Gastroesophageal sphincter (tissue), 4 donors: ENCODE results near the gene PRM1. TPM values are rescaled to one million over a fixed set of nuclear protein-coding genes. Genes with fewer than 3 reads are reported as not detected.

Experiments
- ATAC-seq: fragments of 150-250 bp; one replicate; pipeline ENCODE4 v1.9.1; 2016; ENCODE audit warnings: mild to moderate bottlenecking, moderate library complexity
- H3K27ac ChIP-seq, 4 donors: fragments of 200-600 bp; sonication (generic) in 3 of 4; 1 replicate in 3 of 4; 2 replicates in 1 of 4; pipeline ENCODE4 v1.5.1; 2016 to 2019
- H3K27me3 ChIP-seq: fragments of 200-600 bp; sonication (generic); one replicate; pipeline ENCODE4 v1.5.1; 2019
- H3K36me3 ChIP-seq, 2 donors: fragments of 200-600 bp; sonication (generic); one replicate each; pipeline ENCODE4 v1.5.1; 2019; ENCODE audit warnings: control low read depth in 1 of 2
- H3K4me1 ChIP-seq, 3 donors: fragments of 200-600 bp; sonication (generic); 1 replicate in 2 of 3; 2 replicates in 1 of 3; pipeline ENCODE4 v1.5.1; 2016 to 2019; ENCODE audit warnings: control low read depth in 2 of 3
- H3K4me3 ChIP-seq, 2 donors: fragments of 200-600 bp; sonication (generic); one replicate each; pipeline ENCODE4 v1.5.1; 2019; ENCODE audit warnings: mild to moderate bottlenecking in 1 of 2, moderate library complexity in 1 of 2
- H3K9me3 ChIP-seq, 3 donors: fragments of 200-600 bp; sonication (generic); one replicate each; pipeline ENCODE4 v1.5.1; 2017 to 2019; ENCODE audit warnings: control low read depth in 2 of 3
- EP300 ChIP-seq: sonication (generic); formaldehyde crosslinking; IDR thresholded peaks from one replicate; pipeline ENCODE4 v1.6.1; 2017; ENCODE audit warnings: antibody characterized with exemption, mild to moderate bottlenecking
- POLR2A ChIP-seq, 2 donors: fragments of 450-650 bp; IDR thresholded peaks; one replicate each; pipeline ENCODE4 v1.6.1; 2017; ENCODE audit warnings: antibody characterized with exemption in 2 of 2, mild to moderate bottlenecking in 2 of 2, moderate library complexity in 1 of 2
- POLR2AphosphoS5 ChIP-seq: sonication (generic); formaldehyde crosslinking; IDR thresholded peaks from one replicate; pipeline ENCODE4 v1.6.1; 2017; ENCODE audit warnings: antibody characterized with exemption
- WGBS, 2 donors: methylation state at CpG; one replicate each; pipeline ENCODE4 v1.1.5; 2018; ENCODE audit warnings: low coverage in 1 of 2; 5-methylcytosine and 5-hydroxymethylcytosine counted together
- total RNA-seq, 4 donors: library from RNA; depleted of rRNA; stranded (reverse); fragments of >200 nt; gene quantifications; one replicate each; pipeline ENCODE4 v1.1.0, GENCODE V29; 2016
- TF ChIP-seq, protein P1 (sequence below), 4 experiments: fragments of 200-600 bp in 2 of 4; fragments of 450-650 bp in 2 of 4; sonication (generic) in 1 of 4; IDR thresholded peaks; one replicate each; pipeline ENCODE4 v1.5.1; 2017 to 2019; ENCODE audit warnings: antibody characterized with exemption in 4 of 4, mild to moderate bottlenecking in 2 of 4, moderate library complexity in 2 of 4

PRM1 gene
- total RNA-seq, 4 donors from 2014 or later = not detected

DNA sequence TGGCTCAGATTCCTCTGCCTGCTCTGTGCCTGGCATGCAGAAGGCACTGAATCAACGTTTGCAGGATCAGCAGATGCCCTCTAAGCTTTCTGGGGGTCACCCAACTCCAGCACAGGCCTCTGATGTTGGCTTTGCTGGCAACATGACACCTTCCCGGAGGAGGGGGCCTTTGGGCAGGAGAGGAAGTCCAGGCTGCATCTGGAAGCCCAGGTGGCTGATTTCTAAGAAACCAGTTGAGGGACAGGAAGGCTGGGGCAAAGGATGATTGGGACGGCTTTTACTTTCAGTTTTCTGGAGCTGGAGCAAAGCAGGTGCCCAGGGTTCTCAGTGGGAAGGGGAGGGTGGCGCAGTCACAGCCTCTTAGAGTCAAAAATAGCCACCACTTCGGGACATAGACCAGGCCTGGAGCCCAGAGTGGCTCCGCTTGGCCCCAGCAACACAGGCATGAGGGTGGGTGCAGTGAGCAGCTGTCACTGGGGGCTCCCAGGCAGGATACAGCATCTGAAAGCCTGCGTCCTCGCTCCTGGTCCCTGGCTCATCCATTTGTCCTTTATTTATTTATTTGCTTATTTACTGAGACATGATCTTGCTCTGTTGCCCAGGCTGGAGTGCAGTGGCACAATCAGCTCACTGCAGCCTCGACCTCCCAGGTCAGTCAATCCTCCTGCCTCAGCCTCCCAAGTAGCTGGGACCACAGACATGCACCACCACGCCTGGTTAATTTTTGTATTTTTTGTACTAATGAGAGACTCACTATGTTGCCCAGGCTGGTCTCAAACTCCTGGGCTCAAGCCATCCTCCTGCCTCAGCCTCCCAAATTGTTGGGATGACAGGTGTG, 40.3 kb downstream of the PRM1 start:
- TF ChIP-seq, protein P1, sequence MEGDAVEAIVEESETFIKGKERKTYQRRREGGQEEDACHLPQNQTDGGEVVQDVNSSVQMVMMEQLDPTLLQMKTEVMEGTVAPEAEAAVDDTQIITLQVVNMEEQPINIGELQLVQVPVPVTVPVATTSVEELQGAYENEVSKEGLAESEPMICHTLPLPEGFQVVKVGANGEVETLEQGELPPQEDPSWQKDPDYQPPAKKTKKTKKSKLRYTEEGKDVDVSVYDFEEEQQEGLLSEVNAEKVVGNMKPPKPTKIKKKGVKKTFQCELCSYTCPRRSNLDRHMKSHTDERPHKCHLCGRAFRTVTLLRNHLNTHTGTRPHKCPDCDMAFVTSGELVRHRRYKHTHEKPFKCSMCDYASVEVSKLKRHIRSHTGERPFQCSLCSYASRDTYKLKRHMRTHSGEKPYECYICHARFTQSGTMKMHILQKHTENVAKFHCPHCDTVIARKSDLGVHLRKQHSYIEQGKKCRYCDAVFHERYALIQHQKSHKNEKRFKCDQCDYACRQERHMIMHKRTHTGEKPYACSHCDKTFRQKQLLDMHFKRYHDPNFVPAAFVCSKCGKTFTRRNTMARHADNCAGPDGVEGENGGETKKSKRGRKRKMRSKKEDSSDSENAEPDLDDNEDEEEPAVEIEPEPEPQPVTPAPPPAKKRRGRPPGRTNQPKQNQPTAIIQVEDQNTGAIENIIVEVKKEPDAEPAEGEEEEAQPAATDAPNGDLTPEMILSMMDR (IDR thresholded peaks at IDR 0.05) = no peak
- TF ChIP-seq POLR2AphosphoS5 = no peak
- TF ChIP-seq POLR2A (IDR thresholded peaks at IDR 0.05) = no peak
- TF ChIP-seq EP300 = no peak
- no peak for ATAC-seq
- Histone ChIP-seq H3K4me1 (no peaks in the 10 kb centered on the region), H3K27ac (no peak overlapping the region), H3K9me3 (no peaks in the 10 kb centered on the region), H3K36me3 (no peaks in the 10 kb centered on the region), H3K4me3 (no peak overlapping the region), H3K27me3 (no peaks in the 10 kb centered on the region)
- 87 to 89% methylated on average over 3 to 4 of the region's 10 CpGs for WGBS, 2 donors

DNA sequence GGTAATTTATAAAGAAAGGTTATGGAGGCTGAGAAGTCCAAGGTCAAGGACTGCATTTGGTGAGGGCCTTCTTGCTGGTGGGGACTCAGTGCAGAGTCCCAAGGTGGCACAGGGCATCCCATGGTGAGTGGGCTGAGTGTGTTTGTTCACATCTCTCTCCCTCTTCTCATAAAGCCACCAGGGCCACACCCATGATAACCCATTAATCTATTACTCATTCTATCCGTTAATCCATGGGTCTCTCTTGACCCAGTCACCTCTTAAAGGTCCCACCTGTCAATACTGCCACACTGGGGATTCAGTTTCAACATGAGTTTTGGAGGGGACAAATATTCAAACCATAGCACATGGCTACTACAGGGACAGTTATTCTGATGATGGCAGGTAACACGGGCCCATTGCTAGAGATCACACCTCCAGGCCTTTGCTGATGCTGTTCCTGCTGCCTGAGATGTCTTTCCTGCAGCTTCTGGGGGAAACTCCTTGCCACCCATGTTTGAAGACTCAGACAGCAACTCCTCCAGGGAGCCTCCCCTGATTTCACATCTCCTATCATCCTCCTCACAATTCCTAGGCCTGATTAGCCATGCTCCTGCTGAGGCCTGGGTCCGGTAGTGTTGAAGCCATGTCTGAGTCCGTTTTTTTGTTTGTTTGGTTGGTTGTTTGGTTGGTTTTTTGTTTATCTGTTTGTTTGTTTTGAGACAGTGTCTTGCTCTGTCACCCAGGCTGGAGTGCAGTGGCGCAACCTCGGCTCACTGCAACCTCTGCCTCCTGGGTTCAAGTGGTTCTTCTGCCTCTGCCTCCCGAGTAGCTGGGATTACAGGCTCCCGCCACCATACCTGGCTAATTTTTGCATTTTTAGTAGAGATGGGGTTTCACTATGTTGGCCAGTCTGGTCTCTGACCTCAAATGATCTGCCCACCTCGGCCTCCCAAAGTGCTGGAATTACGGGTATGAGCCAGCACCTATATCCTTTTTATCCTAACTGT, 41.2 kb downstream of the PRM1 start:
- Histone ChIP-seq H3K4me3 (no peak overlapping the region), H3K27me3 (no peaks in the 10 kb centered on the region), H3K27ac (no peak overlapping the region), H3K9me3 (no peaks in the 10 kb centered on the region), H3K4me1 (no peaks in the 10 kb centered on the region), H3K36me3 (no peaks in the 10 kb centered on the region)
- 76 to 80% methylated on average over 4 to 6 of the region's 10 CpGs for WGBS, 2 donors
- ATAC-seq = no peak
- TF ChIP-seq EP300 (no peak), POLR2AphosphoS5 (no peak), POLR2A (IDR thresholded peaks at IDR 0.05) (no peak)
- TF ChIP-seq, protein P1 (IDR thresholded peaks at IDR 0.05) = no peak

DNA sequence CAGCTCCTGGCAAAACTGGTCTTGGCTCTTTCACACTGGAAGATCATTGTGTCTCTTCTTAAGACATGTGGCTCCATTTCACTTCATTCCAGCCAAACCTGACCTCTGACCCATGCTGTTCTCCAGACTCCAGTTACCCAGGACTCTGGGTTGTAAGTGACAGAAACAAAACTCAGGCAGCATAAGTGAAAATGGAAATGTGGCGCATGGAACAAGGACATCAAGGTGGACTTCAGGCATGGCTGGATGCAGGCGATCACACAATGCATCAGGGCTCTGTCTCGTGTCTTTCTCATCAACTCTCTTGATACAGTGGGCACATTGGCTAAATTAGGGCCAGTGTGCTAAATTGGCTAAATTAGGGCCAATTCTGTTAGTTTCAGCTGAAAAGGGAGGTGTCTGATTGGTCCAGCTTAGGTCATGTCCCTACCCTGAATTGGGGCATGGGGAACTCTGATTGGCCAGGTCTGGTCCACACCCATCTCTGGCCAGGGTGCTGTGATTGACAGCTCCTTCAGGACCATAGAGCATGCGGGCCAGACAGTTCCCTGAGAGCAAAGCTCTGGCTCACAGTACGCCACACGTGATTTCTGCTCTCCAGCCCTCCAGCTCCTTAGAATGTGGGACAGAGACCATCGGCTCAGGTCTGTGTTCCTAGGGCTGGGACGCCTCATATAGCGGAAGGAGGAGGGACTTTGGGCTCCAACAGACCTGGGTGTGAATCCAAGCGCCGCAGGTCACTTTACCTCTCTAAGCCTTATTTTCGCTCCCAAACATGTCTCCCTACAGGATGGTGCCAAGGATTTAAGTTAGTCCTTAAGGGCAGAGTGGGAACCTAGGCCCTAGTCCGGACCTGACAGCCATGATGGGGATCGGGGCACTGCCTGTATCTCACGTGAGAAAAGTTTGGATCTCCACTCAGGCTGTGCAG, 42.6 kb downstream of the PRM1 start:
- H3K9me3 ChIP-seq = no peaks in the 10 kb centered on the region
- no peak overlapping the region for H3K4me3 ChIP-seq
- no peak overlapping the region for H3K27ac ChIP-seq
- WGBS, 2 donors = 94 to 95% methylated on average over 3 to 13 of the region's 15 CpGs
- no peaks in the 10 kb centered on the region for H3K27me3 ChIP-seq
- no peaks in the 10 kb centered on the region for H3K4me1 ChIP-seq
- H3K36me3 ChIP-seq = no peaks in the 10 kb centered on the region
- no peak for TF ChIP-seq POLR2A (IDR thresholded peaks at IDR 0.05)
- TF ChIP-seq, protein P1 (IDR thresholded peaks at IDR 0.05) = no peak
- TF ChIP-seq POLR2AphosphoS5 = no peak
- no peak for TF ChIP-seq EP300
- ATAC-seq = no peak

DNA sequence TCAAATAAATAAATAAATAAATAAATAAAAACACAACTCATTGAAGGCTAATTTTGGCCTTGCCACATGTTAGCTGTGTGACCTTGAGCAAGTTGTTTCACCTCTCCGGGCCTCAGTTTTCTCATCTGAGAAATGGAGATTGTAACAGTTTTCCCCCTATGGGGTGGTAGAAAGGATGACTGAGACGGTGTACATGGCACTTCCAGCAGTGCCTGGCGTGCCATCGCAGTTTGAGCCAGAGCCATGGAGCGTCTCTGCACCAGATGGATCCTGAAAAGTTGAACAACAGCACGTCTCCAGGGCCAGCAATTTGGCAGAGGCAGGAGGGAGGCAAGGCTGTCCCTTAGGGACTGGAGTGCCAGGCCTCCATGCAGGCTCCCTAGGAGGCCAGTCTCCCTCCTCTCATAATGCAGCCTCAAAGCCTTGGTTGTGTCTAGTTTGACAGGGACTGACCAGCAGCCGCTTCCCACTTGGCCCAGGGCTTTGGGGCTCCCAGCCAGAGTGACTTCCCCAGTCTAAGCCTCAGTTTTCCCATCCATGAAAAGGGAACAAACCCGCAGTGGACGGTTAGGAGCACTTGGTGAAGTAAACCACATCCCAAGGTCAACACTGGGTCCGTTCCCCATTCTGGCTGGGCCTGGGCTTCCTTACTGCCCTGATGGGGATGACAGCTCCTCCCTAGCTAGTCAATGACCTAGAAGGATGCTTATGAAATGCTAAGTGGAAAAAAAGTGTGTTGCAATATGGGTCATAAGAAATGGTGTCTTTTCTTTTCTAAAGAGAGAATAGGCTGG, 44.5 kb downstream of the PRM1 start:
- no peaks in the 10 kb centered on the region for H3K9me3 ChIP-seq
- H3K27ac ChIP-seq = no peak overlapping the region
- H3K4me1 ChIP-seq = peaks cover 0 to 9% (median 0%) of the 10 kb centered on the region in 3 donors
- 88 to 100% methylated on average over 1 to 3 of the region's 10 CpGs for WGBS, 2 donors
- H3K4me3 ChIP-seq = no peak overlapping the region
- ATAC-seq = peak; percentile 32
- TF ChIP-seq POLR2AphosphoS5 (no peak), EP300 (no peak), POLR2A (IDR thresholded peaks at IDR 0.05) (no peak)
- TF ChIP-seq, protein P1 (IDR thresholded peaks at IDR 0.05) = no peak
- no peaks in the 10 kb centered on the region for H3K36me3 ChIP-seq
- H3K27me3 ChIP-seq = no peaks in the 10 kb centered on the region
